OCI-M1 (cell line): ENCODE measurements around the gene APOL1.

Source experiments
- DNase-seq: peaks from one replicate; lab custom pipeline; 2025; lab: John Stamatoyannopoulos, UW

APOL1 gene

GRCh38 chr22:36292823-36293530, 40.0 kb downstream of the APOL1 start:
- no peak for DNase-seq

GRCh38 chr22:36293606-36294292, 40.8 kb downstream of the APOL1 start:
- no peak for DNase-seq

- no peak for DNase-seq
Measured at GRCh38 chr22:36294293-36294620, 41.3 kb downstream of the APOL1 start.

GRCh38 chr22:36294801-36295200, 41.9 kb downstream of the APOL1 start:
- no peak for DNase-seq

- no peak for DNase-seq
Measured at GRCh38 chr22:36295247-36295646, 42.3 kb downstream of the APOL1 start.

GRCh38 chr22:36296690-36297089, 43.8 kb downstream of the APOL1 start:
- no peak for DNase-seq

- DNase-seq: no peak
Measured at GRCh38 chr22:36297568-36297967, 44.6 kb downstream of the APOL1 start.

- no peak for DNase-seq
Measured at GRCh38 chr22:36298118-36298517, 45.2 kb downstream of the APOL1 start.

GRCh38 chr22:36298601-36299000, 45.7 kb downstream of the APOL1 start:
- no peak for DNase-seq

- DNase-seq: no peak
Measured at GRCh38 chr22:36299295-36299694, 46.4 kb downstream of the APOL1 start.

- no peak for DNase-seq
Measured at GRCh38 chr22:36299911-36300310, 47.0 kb downstream of the APOL1 start.

- no peak for DNase-seq
Measured at GRCh38 chr22:36300396-36301212, 47.7 kb downstream of the APOL1 start.

GRCh38 chr22:36301384-36301828, 48.5 kb downstream of the APOL1 start:
- peak; percentile 72 for DNase-seq

- DNase-seq: no peak
Measured at GRCh38 chr22:36301851-36302250, 48.9 kb downstream of the APOL1 start.

GRCh38 chr22:36302439-36303114, 49.6 kb downstream of the APOL1 start:
- DNase-seq: no peak

GRCh38 chr22:36303115-36303467, 50.2 kb downstream of the APOL1 start:
- no peak for DNase-seq

- no peak for DNase-seq
Measured at GRCh38 chr22:36303874-36304273, 50.9 kb downstream of the APOL1 start.

- DNase-seq: no peak
Measured at GRCh38 chr22:36304429-36304828, 51.5 kb downstream of the APOL1 start.

GRCh38 chr22:36305813-36306212, 52.9 kb downstream of the APOL1 start:
- no peak for DNase-seq

- DNase-seq: no peak
Measured at GRCh38 chr22:36306227-36306626, 53.3 kb downstream of the APOL1 start.

GRCh38 chr22:36308880-36309279, 55.9 kb downstream of the APOL1 start:
- DNase-seq: no peak

- DNase-seq: no peak
Measured at GRCh38 chr22:36311386-36312085, 58.6 kb downstream of the APOL1 start.
